ENCODE measurements around the gene SLC33A1. TPM values are rescaled to one million over a fixed set of nuclear protein-coding genes. Genes with fewer than 3 reads are reported as not detected.

SLC33A1 gene
- total and polyA plus RNA-seq, 2 of the 13 experiments (the other 11 are each of a cell fraction or from before 2014, with no cell fraction given): 20.0 to 32.1 TPM

- TF ChIP-seq, protein P1, sequence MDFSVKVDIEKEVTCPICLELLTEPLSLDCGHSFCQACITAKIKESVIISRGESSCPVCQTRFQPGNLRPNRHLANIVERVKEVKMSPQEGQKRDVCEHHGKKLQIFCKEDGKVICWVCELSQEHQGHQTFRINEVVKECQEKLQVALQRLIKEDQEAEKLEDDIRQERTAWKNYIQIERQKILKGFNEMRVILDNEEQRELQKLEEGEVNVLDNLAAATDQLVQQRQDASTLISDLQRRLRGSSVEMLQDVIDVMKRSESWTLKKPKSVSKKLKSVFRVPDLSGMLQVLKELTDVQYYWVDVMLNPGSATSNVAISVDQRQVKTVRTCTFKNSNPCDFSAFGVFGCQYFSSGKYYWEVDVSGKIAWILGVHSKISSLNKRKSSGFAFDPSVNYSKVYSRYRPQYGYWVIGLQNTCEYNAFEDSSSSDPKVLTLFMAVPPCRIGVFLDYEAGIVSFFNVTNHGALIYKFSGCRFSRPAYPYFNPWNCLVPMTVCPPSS (IDR thresholded peaks at IDR 0.05): no peak
- peak; percentile 78; the same call in 1 of the 2 replicates for TF ChIP-seq YEATS4 (CRISPR knock-in tag; IDR thresholded peaks at IDR 0.05; ENCODE audit: borderline replicate concordance)
- TF ChIP-seq, protein P2, sequence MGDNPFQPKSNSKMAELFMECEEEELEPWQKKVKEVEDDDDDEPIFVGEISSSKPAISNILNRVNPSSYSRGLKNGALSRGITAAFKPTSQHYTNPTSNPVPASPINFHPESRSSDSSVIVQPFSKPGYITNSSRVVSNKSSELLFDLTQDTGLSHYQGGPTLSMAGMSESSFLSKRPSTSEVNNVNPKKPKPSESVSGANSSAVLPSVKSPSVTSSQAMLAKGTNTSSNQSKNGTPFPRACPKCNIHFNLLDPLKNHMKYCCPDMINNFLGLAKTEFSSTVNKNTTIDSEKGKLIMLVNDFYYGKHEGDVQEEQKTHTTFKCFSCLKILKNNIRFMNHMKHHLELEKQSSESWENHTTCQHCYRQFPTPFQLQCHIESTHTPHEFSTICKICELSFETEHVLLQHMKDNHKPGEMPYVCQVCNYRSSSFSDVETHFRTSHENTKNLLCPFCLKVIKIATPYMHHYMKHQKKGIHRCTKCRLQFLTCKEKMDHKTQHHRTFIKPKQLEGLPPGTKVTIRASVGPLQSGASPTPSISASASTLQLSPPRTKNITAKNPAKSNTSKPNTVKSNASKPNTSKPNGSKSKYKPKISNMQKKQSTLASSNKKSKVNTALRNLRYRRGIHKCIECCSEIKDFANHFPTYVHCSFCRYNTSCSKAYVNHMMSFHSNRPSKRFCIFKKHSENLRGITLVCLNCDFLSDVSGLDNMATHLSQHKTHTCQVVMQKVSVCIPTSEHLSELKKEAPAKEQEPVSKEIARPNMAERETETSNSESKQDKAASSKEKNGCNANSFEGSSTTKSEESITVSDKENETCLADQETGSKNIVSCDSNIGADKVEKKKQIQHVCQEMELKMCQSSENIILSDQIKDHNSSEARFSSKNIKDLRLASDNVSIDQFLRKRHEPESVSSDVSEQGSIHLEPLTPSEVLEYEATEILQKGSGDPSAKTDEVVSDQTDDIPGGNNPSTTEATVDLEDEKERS (CRISPR knock-in tag; IDR thresholded peaks at IDR 0.05): 0 out of 2 replicates have a peak, but pooled peaks have one; percentile 21
- no peak for TF ChIP-seq POLR2AphosphoS5 (IDR thresholded peaks at IDR 0.05; ENCODE audit: low read depth, low read length)
- TF ChIP-seq, protein P3, sequence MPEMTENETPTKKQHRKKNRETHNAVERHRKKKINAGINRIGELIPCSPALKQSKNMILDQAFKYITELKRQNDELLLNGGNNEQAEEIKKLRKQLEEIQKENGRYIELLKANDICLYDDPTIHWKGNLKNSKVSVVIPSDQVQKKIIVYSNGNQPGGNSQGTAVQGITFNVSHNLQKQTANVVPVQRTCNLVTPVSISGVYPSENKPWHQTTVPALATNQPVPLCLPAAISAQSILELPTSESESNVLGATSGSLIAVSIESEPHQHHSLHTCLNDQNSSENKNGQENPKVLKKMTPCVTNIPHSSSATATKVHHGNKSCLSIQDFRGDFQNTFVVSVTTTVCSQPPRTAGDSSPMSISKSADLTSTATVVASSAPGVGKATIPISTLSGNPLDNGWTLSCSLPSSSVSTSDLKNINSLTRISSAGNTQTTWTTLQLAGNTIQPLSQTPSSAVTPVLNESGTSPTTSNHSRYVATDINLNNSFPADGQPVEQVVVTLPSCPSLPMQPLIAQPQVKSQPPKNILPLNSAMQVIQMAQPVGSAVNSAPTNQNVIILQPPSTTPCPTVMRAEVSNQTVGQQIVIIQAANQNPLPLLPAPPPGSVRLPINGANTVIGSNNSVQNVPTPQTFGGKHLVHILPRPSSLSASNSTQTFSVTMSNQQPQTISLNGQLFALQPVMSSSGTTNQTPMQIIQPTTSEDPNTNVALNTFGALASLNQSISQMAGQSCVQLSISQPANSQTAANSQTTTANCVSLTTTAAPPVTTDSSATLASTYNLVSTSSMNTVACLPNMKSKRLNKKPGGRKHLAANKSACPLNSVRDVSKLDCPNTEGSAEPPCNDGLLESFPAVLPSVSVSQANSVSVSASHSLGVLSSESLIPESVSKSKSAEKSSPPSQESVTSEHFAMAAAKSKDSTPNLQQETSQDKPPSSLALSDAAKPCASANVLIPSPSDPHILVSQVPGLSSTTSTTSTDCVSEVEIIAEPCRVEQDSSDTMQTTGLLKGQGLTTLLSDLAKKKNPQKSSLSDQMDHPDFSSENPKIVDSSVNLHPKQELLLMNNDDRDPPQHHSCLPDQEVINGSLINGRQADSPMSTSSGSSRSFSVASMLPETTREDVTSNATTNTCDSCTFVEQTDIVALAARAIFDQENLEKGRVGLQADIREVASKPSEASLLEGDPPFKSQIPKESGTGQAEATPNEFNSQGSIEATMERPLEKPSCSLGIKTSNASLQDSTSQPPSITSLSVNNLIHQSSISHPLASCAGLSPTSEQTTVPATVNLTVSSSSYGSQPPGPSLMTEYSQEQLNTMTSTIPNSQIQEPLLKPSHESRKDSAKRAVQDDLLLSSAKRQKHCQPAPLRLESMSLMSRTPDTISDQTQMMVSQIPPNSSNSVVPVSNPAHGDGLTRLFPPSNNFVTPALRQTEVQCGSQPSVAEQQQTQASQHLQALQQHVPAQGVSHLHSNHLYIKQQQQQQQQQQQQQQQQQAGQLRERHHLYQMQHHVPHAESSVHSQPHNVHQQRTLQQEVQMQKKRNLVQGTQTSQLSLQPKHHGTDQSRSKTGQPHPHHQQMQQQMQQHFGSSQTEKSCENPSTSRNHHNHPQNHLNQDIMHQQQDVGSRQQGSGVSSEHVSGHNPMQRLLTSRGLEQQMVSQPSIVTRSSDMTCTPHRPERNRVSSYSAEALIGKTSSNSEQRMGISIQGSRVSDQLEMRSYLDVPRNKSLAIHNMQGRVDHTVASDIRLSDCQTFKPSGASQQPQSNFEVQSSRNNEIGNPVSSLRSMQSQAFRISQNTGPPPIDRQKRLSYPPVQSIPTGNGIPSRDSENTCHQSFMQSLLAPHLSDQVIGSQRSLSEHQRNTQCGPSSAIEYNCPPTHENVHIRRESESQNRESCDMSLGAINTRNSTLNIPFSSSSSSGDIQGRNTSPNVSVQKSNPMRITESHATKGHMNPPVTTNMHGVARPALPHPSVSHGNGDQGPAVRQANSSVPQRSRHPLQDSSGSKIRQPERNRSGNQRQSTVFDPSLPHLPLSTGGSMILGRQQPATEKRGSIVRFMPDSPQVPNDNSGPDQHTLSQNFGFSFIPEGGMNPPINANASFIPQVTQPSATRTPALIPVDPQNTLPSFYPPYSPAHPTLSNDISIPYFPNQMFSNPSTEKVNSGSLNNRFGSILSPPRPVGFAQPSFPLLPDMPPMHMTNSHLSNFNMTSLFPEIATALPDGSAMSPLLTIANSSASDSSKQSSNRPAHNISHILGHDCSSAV (CRISPR knock-in tag; IDR thresholded peaks at IDR 0.05; ENCODE audit: borderline replicate concordance): no peak
- TF ChIP-seq ZNF616 (CRISPR knock-in tag; IDR thresholded peaks at IDR 0.05; ENCODE audit: low read depth): peak; percentile 84; the same call in 1 of the 2 replicates
- no peak for TF ChIP-seq KLF6 (CRISPR knock-in tag; IDR thresholded peaks at IDR 0.05)
- peak; percentile 44 for TF ChIP-seq GATAD1 (CRISPR knock-in tag; IDR thresholded peaks at IDR 0.05)
- TF ChIP-seq SMC3 (IDR thresholded peaks at IDR 0.05; ENCODE audit: low read length): no peak; the same call in 1 of the 2 replicates
- TF ChIP-seq, protein P4, sequence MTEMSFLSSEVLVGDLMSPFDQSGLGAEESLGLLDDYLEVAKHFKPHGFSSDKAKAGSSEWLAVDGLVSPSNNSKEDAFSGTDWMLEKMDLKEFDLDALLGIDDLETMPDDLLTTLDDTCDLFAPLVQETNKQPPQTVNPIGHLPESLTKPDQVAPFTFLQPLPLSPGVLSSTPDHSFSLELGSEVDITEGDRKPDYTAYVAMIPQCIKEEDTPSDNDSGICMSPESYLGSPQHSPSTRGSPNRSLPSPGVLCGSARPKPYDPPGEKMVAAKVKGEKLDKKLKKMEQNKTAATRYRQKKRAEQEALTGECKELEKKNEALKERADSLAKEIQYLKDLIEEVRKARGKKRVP (CRISPR knock-in tag; IDR thresholded peaks at IDR 0.05): peak in 1 of 2 experiments; percentile 21; a peak in 1 of 4 replicates
- peak; percentile 54; the same call in 1 of the 2 replicates for TF ChIP-seq ARNT2 (CRISPR knock-in tag; IDR thresholded peaks at IDR 0.05; ENCODE audit: low read depth)
- TF ChIP-seq PTBP1 (IDR thresholded peaks at IDR 0.05; ENCODE audit: low read depth, low read length, poor library complexity, severe bottlenecking): peak; percentile 68
- no peak for TF ChIP-seq TBP (CRISPR knock-in tag; IDR thresholded peaks at IDR 0.05)
- no peak for TF ChIP-seq TBX3 (IDR thresholded peaks at IDR 0.05; ENCODE audit: borderline replicate concordance)
- peak; percentile 82; the same call in 1 of the 2 replicates for TF ChIP-seq ZFP82 (CRISPR knock-in tag; IDR thresholded peaks at IDR 0.05; ENCODE audit: borderline replicate concordance)
These were observed 48.2 kb downstream of the SLC33A1 start, which contains the start of gene C3orf33 (continued) for GRCh38 chr3:155805802-155806618.
